ENCODE measurements around the gene ARID1B. TPM values are rescaled to one million over a fixed set of nuclear protein-coding genes. Genes with fewer than 3 reads are reported as not detected.
"Not testable (repeated sequence)": the region's sequence is repeated elsewhere in the genome, so short reads cannot be mapped to it uniquely, and the experiment has no call there.

Gene ARID1B
- total RNA-seq, 1 donor from 2014 or later: 101 TPM

GRCh38 chr6:157145656-157146285 is 368.6 kb downstream of the ARID1B start:
- H3K36me3 Mint-ChIP-seq (ENCODE audit: low read depth): peaks cover 20% of the 10 kb centered on the region
- peaks cover 3% of the 10 kb centered on the region for H3K27me3 Mint-ChIP-seq (ENCODE audit: low read depth)
- peak overlapping the region; percentile 20 for H3K4me3 Mint-ChIP-seq
- peaks cover 4% of the 10 kb centered on the region for H3K9me3 Mint-ChIP-seq
- TF ChIP-seq CTCF (conservative IDR thresholded peaks at IDR 0.05): no peak
- H3K4me1 Mint-ChIP-seq: peaks cover 52% of the 10 kb centered on the region
- no peak for DNase-seq (ENCODE audit: low read depth, low spot score)
- peak overlapping the region; percentile 52 for H3K27ac Mint-ChIP-seq (ENCODE audit: unreplicated experiment)

GRCh38 chr6:157147054-157148026 is 370.2 kb downstream of the ARID1B start:
- H3K4me3 Mint-ChIP-seq; DNase-seq (ENCODE audit: low read depth, low spot score); H3K27ac Mint-ChIP-seq (ENCODE audit: unreplicated experiment); H3K9me3 Mint-ChIP-seq; H3K27me3 Mint-ChIP-seq (ENCODE audit: low read depth): not testable (repeated sequence)
- Mint-ChIP-seq H3K4me1 (peaks cover 58% of the 10 kb centered on the region), H3K36me3 (ENCODE audit: low read depth) (peaks cover 18% of the 10 kb centered on the region)

- Mint-ChIP-seq H3K27me3 (ENCODE audit: low read depth) (peaks cover 3% of the 10 kb centered on the region), H3K27ac (ENCODE audit: unreplicated experiment) (peak overlapping the region; percentile 40), H3K4me3 (peak overlapping the region; percentile 41), H3K4me1 (peaks cover 48% of the 10 kb centered on the region), H3K36me3 (ENCODE audit: low read depth) (peaks cover 18% of the 10 kb centered on the region), H3K9me3 (peaks cover 4% of the 10 kb centered on the region)
- TF ChIP-seq CTCF (conservative IDR thresholded peaks at IDR 0.05): no peak
- DNase-seq (ENCODE audit: low read depth, low spot score): no peak
These were observed 371.5 kb downstream of the ARID1B start for GRCh38 chr6:157148391-157149323.

- Mint-ChIP-seq H3K9me3 (peaks cover 4% of the 10 kb centered on the region), H3K36me3 (ENCODE audit: low read depth) (peaks cover 21% of the 10 kb centered on the region), H3K4me1 (peaks cover 35% of the 10 kb centered on the region), H3K4me3 (no peak overlapping the region), H3K27ac (ENCODE audit: unreplicated experiment) (no peak overlapping the region), H3K27me3 (ENCODE audit: low read depth) (peaks cover 3% of the 10 kb centered on the region)
- TF ChIP-seq CTCF (conservative IDR thresholded peaks at IDR 0.05): no peak
- no peak for DNase-seq (ENCODE audit: low read depth, low spot score)
These were observed 372.9 kb downstream of the ARID1B start for GRCh38 chr6:157150076-157150475.

- peaks cover 28% of the 10 kb centered on the region for H3K4me1 Mint-ChIP-seq
These were observed 373.9 kb downstream of the ARID1B start for GRCh38 chr6:157151029-157151428.

More at GRCh38 chr6:157151029-157151428, 373.9 kb downstream of the ARID1B start:
- H3K27ac Mint-ChIP-seq (ENCODE audit: unreplicated experiment): peak overlapping the region; percentile 69
- DNase-seq (ENCODE audit: low read depth, low spot score): no peak
- TF ChIP-seq CTCF (conservative IDR thresholded peaks at IDR 0.05): no peak
- no peak overlapping the region for H3K4me3 Mint-ChIP-seq
- H3K36me3 Mint-ChIP-seq (ENCODE audit: low read depth): peaks cover 21% of the 10 kb centered on the region
- peaks cover 4% of the 10 kb centered on the region for H3K9me3 Mint-ChIP-seq
- H3K27me3 Mint-ChIP-seq (ENCODE audit: low read depth): peaks cover 3% of the 10 kb centered on the region

Measured in neural crest cell (in vitro differentiated cells).